Brain microvascular endothelial cell (primary cell): ENCODE data around the gene RANBP17.

Experiments
- DNase-seq: peaks from one replicate; pipeline ENCODE4 v3.0.0-alpha.2; 2020
- H3K27ac ChIP-seq: fragments of 250-450 bp; sonication (Bioruptor Pico); 2 replicates; pipeline ENCODE4 v1.5.1; 2020; ENCODE audit warnings: mild to moderate bottlenecking, moderate library complexity
- H3K27me3 ChIP-seq: fragments of 250-450 bp; sonication (Bioruptor Pico); replicated peaks from 2 replicates; pipeline ENCODE4 v1.5.1; 2020; ENCODE audit warnings: mild to moderate bottlenecking
- H3K36me3 ChIP-seq: fragments of 250-450 bp; sonication (Bioruptor Pico); replicated peaks from 2 replicates; pipeline ENCODE4 v1.5.1; 2020; ENCODE audit warnings: mild to moderate bottlenecking
- H3K4me3 ChIP-seq: 2 replicates; pipeline ENCODE4 v1.5.1; 2011; ENCODE audit warnings: low read depth, mild to moderate bottlenecking, control low read depth, low read length, moderate library complexity
- CTCF ChIP-seq: IDR thresholded peaks from 2 replicates; pipeline ENCODE4 v1.5.1; 2011; ENCODE audit warnings: low read depth, mild to moderate bottlenecking, moderate library complexity, low read length, control low read depth, inconsistent platforms; ENCODE audit errors: missing control alignments
- in situ Hi-C: cut with HindIII; loops from 2 replicates; pipeline ENCODE4 v1.10.0; 2017; ENCODE audit warnings: low sequenced_read_pairs, low pct_ligation_motif_present

The RANBP17 gene

GRCh38 chr5:171299228-171299627, 437.4 kb downstream of the RANBP17 start:
- Histone ChIP-seq H3K4me3 (no peak overlapping the region), H3K27me3 (no peaks in the 10 kb centered on the region), H3K36me3 (no peaks in the 10 kb centered on the region), H3K27ac (no peak overlapping the region)
- DNase-seq = no peak
- TF ChIP-seq CTCF = no peak
- in situ Hi-C loops = no loop called here

- no peak for DNase-seq
- H3K4me3 ChIP-seq = no peak overlapping the region
- H3K36me3 ChIP-seq = no peaks in the 10 kb centered on the region
- in situ Hi-C loops = no loop called here
- no peak overlapping the region for H3K27ac ChIP-seq
- no peak for TF ChIP-seq CTCF
- peaks cover 2% of the 10 kb centered on the region for H3K27me3 ChIP-seq
Observed at GRCh38 chr5:171299851-171300250, 438.0 kb downstream of the RANBP17 start.

- no peak for DNase-seq
- in situ Hi-C loops = no loop called here
- Histone ChIP-seq H3K4me3 (no peak overlapping the region), H3K27me3 (peaks cover 7% of the 10 kb centered on the region), H3K27ac (no peak overlapping the region), H3K36me3 (no peaks in the 10 kb centered on the region)
- TF ChIP-seq CTCF = no peak
Observed at GRCh38 chr5:171300358-171300757, 438.5 kb downstream of the RANBP17 start.

GRCh38 chr5:171306166-171306565, 444.3 kb downstream of the RANBP17 start:
- peaks cover 61% of the 10 kb centered on the region for H3K27me3 ChIP-seq
- H3K36me3 ChIP-seq = no peaks in the 10 kb centered on the region
- no peak overlapping the region for H3K27ac ChIP-seq
- H3K4me3 ChIP-seq = no peak overlapping the region
- TF ChIP-seq CTCF = no peak
- in situ Hi-C loops = no loop called here
- no peak for DNase-seq

GRCh38 chr5:171306781-171307591, 445.2 kb downstream of the RANBP17 start:
- H3K27me3 ChIP-seq = peaks cover 67% of the 10 kb centered on the region

More at GRCh38 chr5:171306781-171307591, 445.2 kb downstream of the RANBP17 start:
- in situ Hi-C loops = no loop called here
- Histone ChIP-seq H3K27ac (no peak overlapping the region), H3K4me3 (no peak overlapping the region), H3K36me3 (no peaks in the 10 kb centered on the region)
- TF ChIP-seq CTCF = no peak
- DNase-seq = no peak
